ENCODE results near the gene CACNA1F.

The CACNA1F gene

GRCh38 chrX:49230500-49231232 lies 2.5 kb downstream of the CACNA1F start:
- DNase-seq (ENCODE audit: low spot score), result no peak

- DNase-seq (ENCODE audit: low spot score), result no peak
Observed at GRCh38 chrX:49228185-49228584, 5.0 kb downstream of the CACNA1F start.

- DNase-seq (ENCODE audit: low spot score), result no peak
Observed at GRCh38 chrX:49227726-49228125, 5.4 kb downstream of the CACNA1F start.

- DNase-seq (ENCODE audit: low spot score), result no peak
Observed at GRCh38 chrX:49226946-49227345, 6.2 kb downstream of the CACNA1F start.

GRCh38 chrX:49225858-49226257 lies 7.3 kb downstream of the CACNA1F start:
- no peak for DNase-seq (ENCODE audit: low spot score)

GRCh38 chrX:49221868-49222267 lies 11.3 kb downstream of the CACNA1F start:
- DNase-seq (ENCODE audit: low spot score), result no peak

GRCh38 chrX:49220100-49220499 lies 13.0 kb downstream of the CACNA1F start:
- no peak for DNase-seq (ENCODE audit: low spot score)

GRCh38 chrX:49214996-49215526 lies 18.1 kb downstream of the CACNA1F start:
- DNase-seq (ENCODE audit: low spot score), result no peak

- DNase-seq (ENCODE audit: low spot score), result no peak
Observed at GRCh38 chrX:49214416-49214815, 18.7 kb downstream of the CACNA1F start.

- no peak for DNase-seq (ENCODE audit: low spot score)
Observed at GRCh38 chrX:49212861-49213260, 20.3 kb downstream of the CACNA1F start.

GRCh38 chrX:49212209-49212608 lies 20.9 kb downstream of the CACNA1F start:
- no peak for DNase-seq (ENCODE audit: low spot score)

- DNase-seq (ENCODE audit: low spot score), result no peak
Observed at GRCh38 chrX:49211074-49211473, 22.1 kb downstream of the CACNA1F start.

GRCh38 chrX:49210406-49210805 lies 22.7 kb downstream of the CACNA1F start:
- no peak for DNase-seq (ENCODE audit: low spot score)

GRCh38 chrX:49209434-49210251 lies 23.5 kb downstream of the CACNA1F start:
- DNase-seq (ENCODE audit: low spot score), result peak; percentile 72

GRCh38 chrX:49208399-49208798 lies 24.7 kb downstream of the CACNA1F start:
- no peak for DNase-seq (ENCODE audit: low spot score)

- no peak for DNase-seq (ENCODE audit: low spot score)
Observed at GRCh38 chrX:49206543-49206942, 26.6 kb downstream of the CACNA1F start.

- no peak for DNase-seq (ENCODE audit: low spot score)
Observed at GRCh38 chrX:49205443-49205842, 27.7 kb downstream of the CACNA1F start.

GRCh38 chrX:49204709-49205108 lies 28.4 kb downstream of the CACNA1F start:
- no peak for DNase-seq (ENCODE audit: low spot score)

GRCh38 chrX:49204017-49204416 lies 29.1 kb downstream of the CACNA1F start:
- DNase-seq (ENCODE audit: low spot score), result no peak

- DNase-seq (ENCODE audit: low spot score), result peak; percentile 39
Observed at GRCh38 chrX:49203536-49203935, 29.6 kb downstream of the CACNA1F start.

GRCh38 chrX:49202022-49202421 lies 31.1 kb downstream of the CACNA1F start:
- no peak for DNase-seq (ENCODE audit: low spot score)

- peak; percentile 80 for DNase-seq (ENCODE audit: low spot score)
Observed at GRCh38 chrX:49199906-49200771, 33.0 kb downstream of the CACNA1F start, which contains the start of gene SYP. Gene SYP, minus strand, starts transcription at chrX:49200193. Its CDS starts 7 bp downstream, at chrX:49200186.
